NK-92 (cell line): Measurements from ENCODE around the gene P2RX3.
"Not testable (repeated sequence)": the region's sequence is repeated elsewhere in the genome, so short reads cannot be mapped to it uniquely, and the experiment has no call there.

Experiments
- DNase-seq: peaks from one replicate; lab custom pipeline; 2025; ENCODE audit not compliant: unreplicated experiment; lab: John Stamatoyannopoulos, UW

P2RX3 gene

GRCh38 chr11:57348636-57349313 is 10.6 kb downstream of the P2RX3 start:
- no peak for DNase-seq

- no peak for DNase-seq
Measured at GRCh38 chr11:57349491-57350274, 11.5 kb downstream of the P2RX3 start.

GRCh38 chr11:57353036-57353435 is 14.9 kb downstream of the P2RX3 start:
- no peak for DNase-seq

GRCh38 chr11:57353446-57353845 is 15.3 kb downstream of the P2RX3 start:
- DNase-seq, result no peak

DNA sequence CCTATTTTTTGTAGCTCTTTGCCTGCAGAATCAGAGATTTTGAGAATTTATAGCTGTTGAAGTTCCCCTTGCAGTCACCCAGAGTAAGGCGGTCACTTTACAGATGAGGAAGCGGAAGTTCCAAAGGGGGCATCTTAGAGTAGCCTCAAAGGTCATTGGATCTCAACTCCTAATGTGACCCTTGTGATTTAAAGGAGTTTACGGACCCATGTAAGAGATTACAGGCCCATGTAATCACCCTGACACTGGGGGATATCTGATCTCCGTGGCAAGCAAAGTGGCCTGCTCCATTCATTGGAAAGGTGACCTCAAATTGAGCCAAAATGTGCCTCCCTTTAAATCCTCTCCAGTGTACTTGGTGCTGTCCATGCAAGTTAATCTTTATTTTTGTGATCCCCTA is 15.7 kb downstream of the P2RX3 start:
- no peak for DNase-seq

DNA sequence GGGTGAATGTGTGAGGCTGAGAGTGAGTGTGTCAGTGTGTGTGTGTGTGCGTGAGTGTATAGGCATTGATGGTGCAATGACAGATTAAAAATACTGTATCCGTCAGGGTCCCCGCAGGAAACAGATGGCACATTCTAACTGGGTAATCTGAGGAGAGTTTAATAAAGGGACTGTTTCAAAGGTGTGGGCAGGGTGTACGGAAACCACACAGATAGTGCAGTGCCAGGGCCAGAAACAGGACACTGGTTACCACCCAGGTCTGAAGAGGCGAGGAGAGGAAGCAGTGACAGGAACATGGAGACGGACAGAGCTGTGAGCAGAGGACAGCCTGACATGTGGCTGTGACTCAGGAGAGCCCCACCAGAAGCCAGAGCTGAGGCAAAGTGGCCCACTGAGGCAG is 16.5 kb downstream of the P2RX3 start:
- no peak for DNase-seq

DNA sequence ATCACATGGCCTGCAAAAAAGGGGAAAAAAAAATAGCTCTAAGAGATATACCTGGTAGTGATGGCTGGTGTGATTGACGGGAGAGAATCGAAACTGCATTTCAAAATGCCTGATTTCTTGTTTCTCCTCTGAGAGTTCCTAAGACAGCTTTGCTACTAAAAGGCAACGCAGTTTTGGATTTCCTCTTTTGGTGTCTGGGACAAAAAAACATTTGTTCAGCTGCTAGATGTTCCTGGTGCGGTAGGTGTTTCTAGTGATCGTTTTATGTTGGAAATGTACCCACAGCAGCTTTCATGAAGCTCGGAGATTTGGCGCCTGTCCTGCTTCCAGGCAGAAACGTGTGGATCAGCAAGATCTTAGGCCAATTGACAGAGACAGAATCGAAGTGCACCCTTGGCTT is 18.1 kb downstream of the P2RX3 start:
- no peak for DNase-seq

DNA sequence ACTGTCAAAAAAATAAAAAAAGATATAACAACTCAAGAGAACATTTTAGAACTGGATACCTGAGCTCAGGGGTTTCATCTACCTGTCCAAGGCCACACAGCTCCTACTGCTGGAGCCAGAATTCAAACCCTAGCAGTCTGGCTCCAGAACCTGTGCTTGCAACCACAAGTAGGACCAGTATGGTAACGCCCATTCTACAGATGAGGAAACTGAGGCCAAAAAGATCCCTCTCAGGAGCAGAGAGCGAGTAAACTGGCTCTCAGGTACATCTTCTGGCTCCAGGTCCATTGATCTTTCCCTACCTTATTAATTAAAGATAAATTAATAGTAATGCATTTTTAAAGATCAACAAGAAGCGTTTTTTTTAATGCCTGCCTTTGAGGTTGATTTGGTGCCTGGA is 19.2 kb downstream of the P2RX3 start:
- no peak for DNase-seq

DNA sequence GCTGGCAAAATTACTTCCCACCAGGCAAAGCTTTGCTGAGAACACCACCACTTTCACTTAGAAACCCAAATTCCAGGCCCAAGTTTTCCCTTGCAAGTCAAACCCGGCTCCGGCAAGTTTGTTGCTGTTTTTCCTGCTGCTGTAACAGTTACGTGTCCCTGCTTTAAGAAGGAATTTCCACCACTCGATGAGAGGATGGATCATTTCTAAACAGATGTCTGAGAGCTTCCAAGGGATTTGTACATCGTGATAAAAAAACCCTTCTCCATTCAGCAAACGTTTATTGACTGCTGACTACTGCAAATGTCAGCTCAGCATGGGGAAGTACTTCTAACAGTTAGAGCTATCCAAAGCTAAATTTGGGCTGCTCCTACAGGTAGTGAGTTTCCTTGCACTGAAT is 19.7 kb downstream of the P2RX3 start:
- DNase-seq, result no peak

DNA sequence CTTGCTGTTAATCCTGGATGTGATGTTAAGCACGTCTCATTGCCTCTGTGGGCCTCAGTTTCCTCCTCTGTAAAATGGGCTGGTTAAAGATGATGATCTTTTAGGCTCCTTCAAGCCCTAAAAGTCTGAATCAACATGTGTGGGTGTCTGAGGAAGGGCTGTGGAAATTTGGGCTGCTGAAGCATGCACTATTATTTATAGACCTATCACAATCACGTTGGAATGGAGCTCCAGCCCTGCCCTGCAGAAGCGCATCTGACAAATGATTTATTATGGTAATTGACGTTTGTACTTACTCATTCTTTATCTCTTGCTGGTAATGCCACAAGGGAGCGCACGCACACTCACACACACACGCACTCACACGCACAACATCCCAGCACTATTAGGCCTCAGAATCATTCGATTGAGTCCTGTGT is 20.4 kb downstream of the P2RX3 start:
- DNase-seq, result no peak

DNA sequence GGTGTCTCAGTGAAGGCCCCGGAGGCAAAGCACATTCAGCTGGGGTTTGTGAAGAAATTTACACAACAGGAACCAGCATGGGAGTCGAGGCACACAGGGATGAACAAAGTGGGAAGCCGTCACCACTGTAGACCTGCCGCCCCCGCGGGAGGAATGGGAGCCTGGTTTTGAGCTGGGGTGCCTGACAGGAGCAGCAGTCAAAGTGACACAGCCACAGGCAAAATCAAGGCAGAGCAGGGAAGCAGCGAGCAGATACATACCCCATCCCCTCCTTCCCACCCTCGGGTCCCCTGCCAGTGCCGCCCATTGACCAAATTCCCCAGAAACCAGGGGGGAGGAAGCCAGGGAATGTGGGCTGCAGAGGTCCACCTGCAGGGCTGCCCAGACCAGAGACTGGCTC is 20.8 kb downstream of the P2RX3 start:
- DNase-seq, result no peak

DNA sequence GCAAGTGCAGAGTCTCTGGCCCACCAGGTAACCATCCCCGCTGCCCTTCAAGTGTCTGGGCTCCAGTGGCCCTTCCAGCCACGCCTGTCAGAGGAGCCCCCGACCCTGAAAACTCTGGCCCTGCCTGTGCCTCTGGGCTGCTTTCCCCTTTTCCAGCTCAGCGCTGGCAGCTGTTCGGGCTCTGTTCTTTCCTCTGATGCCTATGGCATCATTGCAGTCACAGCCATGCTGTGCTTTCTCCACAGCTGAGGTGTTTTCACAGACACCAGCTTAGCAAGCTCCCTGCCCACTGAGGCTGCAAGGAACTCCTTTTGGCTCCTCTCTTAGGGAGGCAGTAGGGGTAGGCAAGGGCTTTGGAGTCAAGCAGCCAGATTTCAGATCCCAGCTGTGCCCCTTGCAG is 21.2 kb downstream of the P2RX3 start:
- DNase-seq, result no peak

GRCh38 chr11:57359896-57360690 is 21.9 kb downstream of the P2RX3 start:
- DNase-seq, result no peak

- no peak for DNase-seq
Measured at GRCh38 chr11:57360991-57361390, 22.8 kb downstream of the P2RX3 start.

DNA sequence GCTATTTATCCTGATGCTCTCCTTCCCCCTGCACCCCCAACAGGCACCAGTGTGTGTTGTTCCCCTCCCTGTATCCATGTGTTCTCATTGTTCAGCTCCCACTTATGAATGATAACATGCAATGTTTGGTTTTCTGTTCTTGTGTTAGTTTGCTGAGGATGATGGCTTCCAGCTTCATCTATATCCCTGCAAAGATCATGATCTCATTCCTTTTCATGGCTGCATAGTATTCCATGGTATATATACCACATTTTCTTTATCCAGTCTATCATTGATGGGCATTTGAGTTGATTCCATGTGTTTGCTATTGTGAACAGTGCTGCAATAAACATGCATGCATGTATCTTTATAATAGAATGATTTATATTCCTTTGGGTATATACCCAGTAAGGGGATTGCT is 23.3 kb downstream of the P2RX3 start:
- not testable (repeated sequence) for DNase-seq

- no peak for DNase-seq
Measured at GRCh38 chr11:57361926-57362325, 23.8 kb downstream of the P2RX3 start.

DNA sequence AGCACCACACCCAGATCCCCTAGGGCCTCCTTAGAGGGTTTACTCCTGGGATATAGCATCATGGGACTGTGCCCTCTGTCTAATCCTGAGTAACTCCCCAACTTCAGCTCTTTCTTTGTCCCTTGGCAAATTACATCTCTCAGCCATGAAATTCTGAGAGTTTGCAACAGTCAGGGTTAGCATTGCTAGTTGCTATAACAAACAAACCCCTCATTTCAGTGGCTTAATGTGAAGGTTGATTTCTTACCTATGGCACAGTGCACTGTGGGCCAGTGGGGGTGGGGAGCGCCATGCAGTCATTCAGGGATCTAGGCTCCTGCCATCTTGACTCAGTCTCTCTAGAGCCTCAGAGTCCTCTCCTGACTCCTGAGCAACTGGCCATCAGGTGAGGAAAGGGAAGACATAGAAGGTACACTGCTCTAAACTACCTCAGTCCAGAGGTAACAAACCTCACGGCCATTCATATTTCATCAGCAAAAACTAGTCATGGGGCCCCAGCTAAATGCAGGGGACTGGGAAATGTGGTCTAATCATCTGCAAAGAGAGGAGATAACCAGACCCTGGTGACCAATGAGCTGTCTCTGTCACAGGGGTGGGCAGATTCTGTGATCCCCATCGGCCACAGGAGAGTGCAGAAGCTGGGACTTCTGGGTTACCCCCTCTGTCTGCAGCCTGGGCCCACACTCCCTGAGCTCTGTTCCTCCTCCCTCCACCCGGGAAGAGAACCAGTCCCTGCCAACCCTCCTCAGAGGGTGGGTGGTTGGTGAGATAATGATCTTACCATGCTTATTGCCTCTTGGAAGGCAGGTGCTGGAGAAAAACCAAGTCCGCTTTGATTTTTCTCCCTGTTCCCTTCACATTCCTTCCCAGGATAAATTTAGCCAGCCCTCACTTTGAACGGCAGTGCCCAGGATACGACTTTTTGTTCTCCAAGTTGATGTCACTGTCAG is 25.3 kb downstream of the P2RX3 start:
- DNase-seq, result no peak

DNA sequence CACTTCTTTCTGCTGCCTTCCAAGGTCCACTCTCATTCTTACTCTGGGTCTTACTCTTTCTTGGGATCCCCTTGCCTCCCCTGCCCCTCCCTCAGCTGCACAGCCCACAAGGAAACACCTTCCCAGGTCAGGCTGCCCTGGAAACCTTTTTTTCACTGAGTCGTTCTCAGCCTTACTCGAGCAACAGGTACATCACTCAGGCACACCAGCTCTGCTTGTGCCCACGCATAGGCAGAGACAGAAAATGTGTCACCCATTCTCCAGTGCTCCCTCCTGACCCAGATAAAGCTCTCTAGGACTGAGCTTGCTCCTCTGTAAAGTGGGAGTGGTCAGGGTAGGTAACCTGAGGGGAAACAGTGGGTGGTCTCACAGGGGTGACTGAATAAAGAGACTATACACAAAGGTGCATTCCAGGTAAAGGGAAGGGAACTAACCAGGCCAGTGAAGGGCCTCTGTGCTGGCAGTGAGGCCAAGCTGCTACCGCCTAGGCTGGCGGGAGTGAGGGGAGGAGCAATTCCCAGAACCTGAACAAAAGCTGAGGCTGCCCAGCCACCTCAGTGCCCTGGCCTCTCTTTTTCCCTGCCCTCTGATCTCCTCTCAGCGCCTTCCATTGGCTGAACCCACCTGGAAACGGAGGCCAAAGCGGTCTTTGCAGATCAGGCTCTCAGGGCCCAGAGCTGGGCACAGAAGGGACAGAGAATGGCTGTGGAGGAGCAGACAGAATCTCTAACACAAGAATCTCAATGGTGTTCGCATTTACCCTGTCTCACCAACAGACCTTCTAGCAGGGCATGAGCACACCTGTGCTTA is 26.9 kb downstream of the P2RX3 start:
- DNase-seq, result no peak

DNA sequence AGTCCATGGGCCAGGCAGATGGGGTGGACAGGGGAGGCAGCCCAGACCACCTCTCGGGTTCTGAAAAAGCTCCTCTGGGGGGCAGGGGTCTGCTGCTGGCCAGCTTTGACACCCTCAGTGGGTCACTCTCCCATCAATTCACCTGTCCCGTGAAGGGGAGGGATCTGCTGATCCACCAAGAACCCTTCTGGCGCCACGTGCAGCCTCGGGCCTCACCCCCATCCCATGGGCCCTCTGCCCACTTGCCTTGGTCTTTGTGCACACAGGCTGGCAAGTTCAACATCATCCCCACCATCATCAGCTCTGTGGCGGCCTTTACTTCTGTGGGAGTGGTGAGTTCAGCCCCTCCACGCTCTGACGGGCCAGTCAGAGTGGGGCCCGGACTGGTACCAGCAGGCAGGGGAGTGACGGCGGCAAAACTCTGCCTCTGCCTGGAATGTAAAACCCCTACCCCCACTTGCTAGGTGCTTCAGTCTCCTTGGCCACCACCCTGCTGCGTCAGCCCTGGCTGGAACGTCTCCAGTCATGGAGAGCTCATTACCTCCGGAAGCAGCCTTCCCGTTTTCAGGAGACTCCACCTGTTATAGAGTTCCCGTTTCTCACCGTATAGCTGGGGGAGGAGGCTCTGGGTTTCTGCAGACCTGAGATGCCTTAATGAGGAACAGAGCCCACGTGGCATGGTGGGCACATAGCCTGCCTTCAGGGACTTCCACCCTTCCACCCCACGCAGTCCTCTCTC is 30.1 kb downstream of the P2RX3 start:
- no peak for DNase-seq
